Activated naive CD4-positive, alpha-beta T cell treated with anti-CD3 and anti-CD28 coated beads for 36 hours (primary cell): ENCODE measurements around the gene ELMO2. TPM values are rescaled to one million over a fixed set of nuclear protein-coding genes. Genes with fewer than 3 reads are reported as not detected.

Source experiments
- CTCF ChIA-PET: fragments of 350-600 bp; sonication (Branson Sonifier 250); formaldehyde crosslinking; loops from one replicate; lab custom pipeline; 2021; ENCODE audit warnings: antibody characterized with exemption; lab: Charles Lee
- DNase-seq: peaks from one replicate; pipeline ENCODE4 v3.0.0-alpha.2; 2020
- H3K27ac Mint-ChIP-seq: one replicate; pipeline ENCODE4 v1.8.0; 2021; ENCODE audit warnings: mild to moderate bottlenecking, mixed read lengths
- H3K27me3 Mint-ChIP-seq: one replicate; pipeline ENCODE4 v1.8.0; 2021; ENCODE audit warnings: low read depth, mixed read lengths
- H3K36me3 Mint-ChIP-seq: one replicate; pipeline ENCODE4 v1.8.0; 2021; ENCODE audit warnings: low read depth, mixed read lengths
- H3K4me1 Mint-ChIP-seq: one replicate; pipeline ENCODE4 v1.8.0; 2021; ENCODE audit warnings: low read depth, mixed read lengths
- H3K4me3 Mint-ChIP-seq: one replicate; pipeline ENCODE4 v1.8.0; 2021; ENCODE audit warnings: mild to moderate bottlenecking, moderate library complexity, mixed read lengths
- H3K9me3 Mint-ChIP-seq: one replicate; pipeline ENCODE4 v1.8.0; 2021; ENCODE audit warnings: mixed read lengths
- intact Hi-C: fragments of 100-400 bp; cut with micrococcal nuclease; formaldehyde crosslinking; loops from one replicate; pipeline ENCODE4 v1.15.1; 2023
- total RNA-seq, 2 experiments: library from RNA; stranded (reverse); gene quantifications; one replicate each; pipeline ENCODE4 v1.2.3, GENCODE V29; 2021

ELMO2 gene
- total RNA-seq, 2 experiments from 2014 or later, result 76.8 to 81.0 TPM

DNA sequence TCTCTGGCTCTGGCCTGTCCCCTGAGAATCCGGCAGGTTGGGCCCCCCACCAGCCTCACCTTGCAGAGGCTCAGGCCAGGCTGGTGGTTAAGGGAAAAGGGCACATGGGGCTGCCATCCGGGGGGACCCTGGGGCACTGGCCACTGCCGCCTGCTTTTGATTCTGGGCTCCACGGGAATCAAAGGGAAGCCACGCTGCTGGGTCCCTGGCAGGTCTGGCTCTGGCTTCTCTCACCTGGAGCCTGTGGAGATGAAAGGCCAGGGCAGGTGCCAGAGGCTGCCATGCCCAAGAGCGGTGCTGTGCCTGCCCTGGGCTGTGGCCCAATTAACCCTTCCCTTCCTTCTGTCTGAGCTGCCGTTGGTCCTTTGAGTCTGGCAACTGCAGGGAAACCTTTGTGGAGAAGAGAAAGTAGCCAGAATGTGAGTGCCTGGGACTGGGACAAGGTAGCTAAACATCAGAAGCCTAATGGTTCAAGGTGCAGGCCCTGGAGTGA is 88.7 kb downstream of the ELMO2 start:
- Mint-ChIP-seq H3K4me3 (no peak overlapping the region), H3K27me3 (peaks cover 58% of the 10 kb centered on the region), H3K36me3 (no peaks in the 10 kb centered on the region), H3K27ac (no peak overlapping the region), H3K9me3 (no peaks in the 10 kb centered on the region), H3K4me1 (no peaks in the 10 kb centered on the region)
- DNase-seq, result no peak
- intact Hi-C loops, result no loop called here
- CTCF ChIA-PET, result no interaction called here

DNA sequence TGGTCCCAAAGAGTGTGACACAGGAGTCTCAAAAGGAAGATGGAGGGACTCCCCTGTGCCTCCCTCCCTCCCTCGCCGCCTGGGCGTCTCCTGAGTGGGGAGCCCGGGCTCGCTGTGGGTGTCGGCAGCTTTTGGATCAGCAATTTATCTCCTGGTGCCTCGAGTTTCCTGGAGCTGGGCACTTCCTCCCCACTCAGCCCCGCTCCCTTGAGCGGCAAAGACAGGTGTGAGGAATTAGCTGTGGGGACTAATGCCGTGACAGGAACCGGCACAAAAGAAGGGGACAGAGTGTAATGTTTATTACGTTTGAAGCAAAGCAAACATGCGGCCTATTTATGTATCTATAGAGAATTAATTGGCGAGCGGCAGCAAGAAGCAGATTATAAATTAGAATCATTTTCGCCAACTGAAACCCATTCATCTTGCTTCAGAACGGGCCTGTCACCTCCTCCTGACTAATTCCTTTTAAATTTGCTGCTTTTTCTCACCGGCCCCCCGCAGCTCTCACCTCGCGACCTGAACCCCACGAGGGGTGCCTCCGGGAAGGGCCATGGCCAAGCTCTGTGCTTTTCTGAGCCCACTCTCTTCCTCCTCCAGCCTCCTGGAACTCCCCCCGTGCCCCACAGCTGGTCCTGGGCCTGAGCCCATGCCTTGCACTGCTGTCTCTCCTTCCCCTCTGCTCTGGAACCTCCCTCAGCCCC is 89.3 kb downstream of the ELMO2 start:
- H3K27ac Mint-ChIP-seq, result no peak overlapping the region
- no peaks in the 10 kb centered on the region for H3K9me3 Mint-ChIP-seq
- peaks cover 56% of the 10 kb centered on the region for H3K27me3 Mint-ChIP-seq
- no peaks in the 10 kb centered on the region for H3K36me3 Mint-ChIP-seq
- H3K4me1 Mint-ChIP-seq, result peaks cover under 1% of the 10 kb centered on the region
- H3K4me3 Mint-ChIP-seq, result no peak overlapping the region
- intact Hi-C loops, result no loop called here
- CTCF ChIA-PET, result no interaction called here
- DNase-seq, result no peak

Other genes with a start within 250 kb of the ELMO2 start
- gene CDH22, start 98.1 kb downstream of the ELMO2 start, total RNA-seq, result under 1 TPM in 1 of 2 experiments, not detected in 1; 0.07 TPM
- 1 to 10 TPM; 1.7 to 2.1 TPM for gene ZNF334, start 106.9 kb upstream of the ELMO2 start, total RNA-seq
- not detected for gene OCSTAMP, start 144.0 kb upstream of the ELMO2 start, total RNA-seq
- gene SLC13A3, start 244.8 kb upstream of the ELMO2 start, total RNA-seq, result not detected